ENCODE results near the gene PAPPA2. TPM values are rescaled to one million over a fixed set of nuclear protein-coding genes. Genes with fewer than 3 reads are reported as not detected.

PAPPA2 gene
- total and polyA plus RNA-seq, 2 donors (not counting 1 experiment from before 2014, with no cell fraction given): 0.24 to 4.1 TPM

DNA sequence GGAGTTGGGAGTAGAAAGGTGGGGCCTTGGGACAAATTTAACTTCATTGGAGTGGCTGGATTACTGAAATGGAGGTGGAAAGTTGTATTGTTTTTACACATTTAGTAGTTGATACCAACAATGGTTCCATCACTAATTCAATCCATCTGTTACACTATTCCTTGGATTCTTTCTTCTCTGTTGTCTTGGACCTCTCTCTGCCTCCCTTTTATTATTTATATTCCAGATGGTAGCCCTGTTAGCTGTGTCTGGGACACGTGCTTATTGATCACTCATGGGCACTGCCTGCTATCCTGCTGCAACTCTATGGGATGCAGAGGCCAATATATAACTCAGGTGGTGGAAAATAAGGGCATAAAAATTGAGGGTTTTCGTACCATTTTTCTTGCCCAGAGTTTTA is 346.3 kb downstream of the PAPPA2 start:
- Histone ChIP-seq H3K4me2 (ENCODE audit: extremely low read depth, insufficient read depth, low read length) (no peak overlapping the region), H3K79me2 (ENCODE audit: control insufficient read depth, insufficient read depth, low read length) (no peaks in the 10 kb centered on the region), H3K36me3 (ENCODE audit: control insufficient read depth, insufficient read depth, low read length) (no peaks in the 10 kb centered on the region), H3K27me3 (ENCODE audit: control insufficient read depth, insufficient read depth, low read length) (no peaks in the 10 kb centered on the region), H2AFZ (ENCODE audit: low read length) (no peak overlapping the region), H4K20me1 (ENCODE audit: control insufficient read depth, extremely low read depth, insufficient read depth, low read length) (no peaks in the 10 kb centered on the region), H3K4me3 (replicated peaks in 1 of 4; ENCODE audit: control extremely low read depth in 1 of 4, insufficient read depth in 1 of 4, low read depth in 3 of 4, low read length in 4 of 4) (no peak overlapping the region), H3K9ac (ENCODE audit: insufficient read depth, low read length) (no peak overlapping the region), H3K4me1 (ENCODE audit: control insufficient read depth, extremely low read depth, insufficient read depth, low read length) (no peaks in the 10 kb centered on the region), H3K9me3 (ENCODE audit: control insufficient read depth, insufficient read depth, low read depth, low read length) (no peaks in the 10 kb centered on the region), H3K27ac (ENCODE audit: insufficient read depth, low read length) (no peak overlapping the region)
- DNase-seq (ENCODE audit: low read depth in 2 of 2): no peak
- TF ChIP-seq, protein P1, sequence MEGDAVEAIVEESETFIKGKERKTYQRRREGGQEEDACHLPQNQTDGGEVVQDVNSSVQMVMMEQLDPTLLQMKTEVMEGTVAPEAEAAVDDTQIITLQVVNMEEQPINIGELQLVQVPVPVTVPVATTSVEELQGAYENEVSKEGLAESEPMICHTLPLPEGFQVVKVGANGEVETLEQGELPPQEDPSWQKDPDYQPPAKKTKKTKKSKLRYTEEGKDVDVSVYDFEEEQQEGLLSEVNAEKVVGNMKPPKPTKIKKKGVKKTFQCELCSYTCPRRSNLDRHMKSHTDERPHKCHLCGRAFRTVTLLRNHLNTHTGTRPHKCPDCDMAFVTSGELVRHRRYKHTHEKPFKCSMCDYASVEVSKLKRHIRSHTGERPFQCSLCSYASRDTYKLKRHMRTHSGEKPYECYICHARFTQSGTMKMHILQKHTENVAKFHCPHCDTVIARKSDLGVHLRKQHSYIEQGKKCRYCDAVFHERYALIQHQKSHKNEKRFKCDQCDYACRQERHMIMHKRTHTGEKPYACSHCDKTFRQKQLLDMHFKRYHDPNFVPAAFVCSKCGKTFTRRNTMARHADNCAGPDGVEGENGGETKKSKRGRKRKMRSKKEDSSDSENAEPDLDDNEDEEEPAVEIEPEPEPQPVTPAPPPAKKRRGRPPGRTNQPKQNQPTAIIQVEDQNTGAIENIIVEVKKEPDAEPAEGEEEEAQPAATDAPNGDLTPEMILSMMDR (conservative IDR thresholded peaks at IDR 0.05 in 1 of 2, IDR thresholded peaks at IDR 0.05 in 1 of 2; ENCODE audit: low read depth in 1 of 2, low read length in 2 of 2): no peak
- TF ChIP-seq EZH2 (IDR thresholded peaks at IDR 0.05; ENCODE audit: low read length, missing control alignments): no peak

GRCh38 chr1:176811511-176812288 is 348.7 kb downstream of the PAPPA2 start:
- Histone ChIP-seq H3K36me3 (ENCODE audit: control insufficient read depth, insufficient read depth, low read length) (no peaks in the 10 kb centered on the region), H3K4me1 (ENCODE audit: control insufficient read depth, extremely low read depth, insufficient read depth, low read length) (no peaks in the 10 kb centered on the region), H3K9me3 (ENCODE audit: control insufficient read depth, insufficient read depth, low read depth, low read length) (no peaks in the 10 kb centered on the region), H3K27me3 (ENCODE audit: control insufficient read depth, insufficient read depth, low read length) (no peaks in the 10 kb centered on the region), H3K79me2 (ENCODE audit: control insufficient read depth, insufficient read depth, low read length) (no peaks in the 10 kb centered on the region), H3K9ac (ENCODE audit: insufficient read depth, low read length) (no peak overlapping the region), H2AFZ (ENCODE audit: low read length) (no peak overlapping the region), H3K27ac (ENCODE audit: insufficient read depth, low read length) (no peak overlapping the region), H4K20me1 (ENCODE audit: control insufficient read depth, extremely low read depth, insufficient read depth, low read length) (no peaks in the 10 kb centered on the region), H3K4me2 (ENCODE audit: extremely low read depth, insufficient read depth, low read length) (no peak overlapping the region), H3K4me3 (replicated peaks in 1 of 4; ENCODE audit: control extremely low read depth in 1 of 4, insufficient read depth in 1 of 4, low read depth in 3 of 4, low read length in 4 of 4) (no peak overlapping the region)
- TF ChIP-seq, protein P1 (conservative IDR thresholded peaks at IDR 0.05 in 1 of 2, IDR thresholded peaks at IDR 0.05 in 1 of 2; ENCODE audit: low read depth in 1 of 2, low read length in 2 of 2): no peak
- no peak for TF ChIP-seq EZH2 (IDR thresholded peaks at IDR 0.05; ENCODE audit: low read length, missing control alignments)
- no peak for DNase-seq (ENCODE audit: low read depth in 2 of 2)

DNA sequence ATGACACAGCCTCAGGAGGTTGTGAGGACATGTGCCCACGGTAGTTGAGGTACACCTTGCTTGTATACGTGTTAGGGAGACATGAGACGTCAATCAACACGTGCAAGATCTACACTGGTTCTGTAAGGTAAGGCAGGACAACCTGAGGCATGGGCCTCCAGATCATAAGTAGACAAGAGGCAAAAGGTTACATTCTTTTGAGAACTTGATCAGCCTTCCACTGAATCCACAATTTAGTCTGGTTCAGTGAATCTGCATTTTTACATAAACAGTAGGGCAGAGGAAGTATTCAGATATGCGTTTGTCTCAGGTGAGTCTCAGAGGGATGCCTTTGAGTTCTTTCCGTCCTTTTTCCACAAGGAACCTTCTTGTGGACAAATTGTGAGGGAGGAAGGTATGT is 352.6 kb downstream of the PAPPA2 start:
- no peak for DNase-seq (ENCODE audit: low read depth in 2 of 2)
- Histone ChIP-seq H3K79me2 (ENCODE audit: control insufficient read depth, insufficient read depth, low read length) (no peaks in the 10 kb centered on the region), H3K4me2 (ENCODE audit: extremely low read depth, insufficient read depth, low read length) (no peak overlapping the region), H3K4me1 (ENCODE audit: control insufficient read depth, extremely low read depth, insufficient read depth, low read length) (no peaks in the 10 kb centered on the region), H4K20me1 (ENCODE audit: control insufficient read depth, extremely low read depth, insufficient read depth, low read length) (no peaks in the 10 kb centered on the region), H3K4me3 (replicated peaks in 1 of 4; ENCODE audit: control extremely low read depth in 1 of 4, insufficient read depth in 1 of 4, low read depth in 3 of 4, low read length in 4 of 4) (no peak overlapping the region), H2AFZ (ENCODE audit: low read length) (no peak overlapping the region), H3K27me3 (ENCODE audit: control insufficient read depth, insufficient read depth, low read length) (no peaks in the 10 kb centered on the region), H3K9ac (ENCODE audit: insufficient read depth, low read length) (no peak overlapping the region), H3K27ac (ENCODE audit: insufficient read depth, low read length) (no peak overlapping the region), H3K36me3 (ENCODE audit: control insufficient read depth, insufficient read depth, low read length) (no peaks in the 10 kb centered on the region), H3K9me3 (ENCODE audit: control insufficient read depth, insufficient read depth, low read depth, low read length) (no peaks in the 10 kb centered on the region)
- TF ChIP-seq, protein P1 (conservative IDR thresholded peaks at IDR 0.05 in 1 of 2, IDR thresholded peaks at IDR 0.05 in 1 of 2; ENCODE audit: low read depth in 1 of 2, low read length in 2 of 2): no peak
- TF ChIP-seq EZH2 (IDR thresholded peaks at IDR 0.05; ENCODE audit: low read length, missing control alignments): no peak

Data from fibroblast of lung (primary cell).